Endodermal cell (in vitro differentiated cells): ENCODE data around the gene OR1F1. TPM values are rescaled to one million over a fixed set of nuclear protein-coding genes. Genes with fewer than 3 reads are reported as not detected.
A peak's percentile ranks its signal among the peaks of the same experiment; 100 is the strongest.

Experiments used
- DNase-seq: peaks from one replicate; pipeline ENCODE4 v3.0.0-alpha.2; 2017
- H3K27ac ChIP-seq: 2 replicates; pipeline ENCODE4 v1.5.1; 2013; ENCODE audit warnings: mild to moderate bottlenecking, low read depth, low read length, moderate library complexity
- H3K27me3 ChIP-seq: 2 replicates; pipeline ENCODE4 v1.6.1; 2013; ENCODE audit warnings: mild to moderate bottlenecking, low read length, moderate library complexity; ENCODE audit not compliant: insufficient read depth, control insufficient read depth, poor library complexity, severe bottlenecking
- H3K36me3 ChIP-seq: 2 replicates; pipeline ENCODE4 v1.7.0; 2013; ENCODE audit warnings: mild to moderate bottlenecking, low read length, moderate library complexity; ENCODE audit not compliant: control insufficient read depth, insufficient read depth
- H3K4me1 ChIP-seq: one replicate; pipeline ENCODE4 v1.7.0; 2013; ENCODE audit warnings: low read length; ENCODE audit not compliant: control insufficient read depth, insufficient read depth
- H3K4me3 ChIP-seq: 2 replicates; pipeline ENCODE4 v1.5.1; 2013; ENCODE audit warnings: mild to moderate bottlenecking, low read length, moderate library complexity
- H3K9ac ChIP-seq: 2 replicates; pipeline ENCODE4 v1.6.1; 2013; ENCODE audit warnings: mild to moderate bottlenecking, low read length, moderate library complexity; ENCODE audit not compliant: poor library complexity, severe bottlenecking; ENCODE audit errors: extremely low read depth
- H3K9me3 ChIP-seq: 2 replicates; pipeline ENCODE4 v1.6.1; 2013; ENCODE audit warnings: mild to moderate bottlenecking, low read length, moderate library complexity; ENCODE audit not compliant: control insufficient read depth
- H3K27ac Mint-ChIP-seq: 2 replicates; pipeline ENCODE4 v1.8.0; 2020; ENCODE audit warnings: mixed read lengths
- H3K27me3 Mint-ChIP-seq: 2 replicates; pipeline ENCODE4 v1.8.0; 2021; ENCODE audit warnings: mild to moderate bottlenecking, mixed read lengths; ENCODE audit not compliant: insufficient read depth
- H3K36me3 Mint-ChIP-seq: 2 replicates; pipeline ENCODE4 v1.8.0; 2020; ENCODE audit warnings: low read depth, mixed read lengths
- H3K4me1 Mint-ChIP-seq: 2 replicates; pipeline ENCODE4 v1.8.0; 2020; ENCODE audit warnings: mixed read lengths
- H3K4me3 Mint-ChIP-seq: 2 replicates; pipeline ENCODE4 v1.8.0; 2020; ENCODE audit warnings: mild to moderate bottlenecking, moderate library complexity, mixed read lengths
- H3K9me3 Mint-ChIP-seq: 2 replicates; pipeline ENCODE4 v1.8.0; 2020; ENCODE audit warnings: mild to moderate bottlenecking, mixed read lengths
- CTCF ChIP-seq: fragments of 200-600 bp; sonication (generic); conservative IDR thresholded peaks from 2 replicates; pipeline ENCODE4 v1.5.0; 2021; ENCODE audit warnings: antibody characterized with exemption, mild to moderate bottlenecking
- WGBS, 2 experiments: methylation state at CpG; one replicate each; pipeline versions ENCODE4 v1.1.5 to v1.1.7; 2013; ENCODE audit warnings: missing lambda C conversion rate in 2 of 2, mixed read lengths in 1 of 2; ENCODE audit not compliant: insufficient coverage in 1 of 2, insufficient read length in 1 of 2; 5-methylcytosine and 5-hydroxymethylcytosine counted together
- total RNA-seq, 2 donors: library from RNA; stranded (reverse); fragmentation: NEBNext Ultra II Directional in 1 of 2; extraction: Animal tissue kit (Norgen Biotek cat#: 25700) in 1 of 2; gene quantifications; 2 replicates in 1 of 2; 3 replicates in 1 of 2; pipeline ENCODE4 v1.2.1, GENCODE V29; 2021

OR1F1 gene
- total RNA-seq, 2 donors from 2014 or later: 0.29 TPM; not detected in 1

- peaks cover 12% of the 10 kb centered on the region for H3K9me3 ChIP-seq
- no peaks in the 10 kb centered on the region for H3K4me1 ChIP-seq
- peak; percentile 63 for DNase-seq
- no peak for TF ChIP-seq CTCF
- H3K27ac ChIP-seq: no peak overlapping the region
- 91 to 94% methylated on average over 22 to 29 of the region's 29 CpGs for WGBS, 2 experiments
- H3K4me1 Mint-ChIP-seq: peaks cover 5% of the 10 kb centered on the region
- peaks cover 8% of the 10 kb centered on the region for H3K27me3 Mint-ChIP-seq
- H3K36me3 Mint-ChIP-seq: peaks cover 24% of the 10 kb centered on the region
- no peak overlapping the region for H3K4me3 ChIP-seq
- H3K9ac ChIP-seq: no peak overlapping the region
- H3K4me3 Mint-ChIP-seq: peak overlapping the region; percentile 50
- H3K36me3 ChIP-seq: peaks cover 28% of the 10 kb centered on the region
- no peak overlapping the region for H3K27ac Mint-ChIP-seq
- H3K9me3 Mint-ChIP-seq: peaks cover 22% of the 10 kb centered on the region
- H3K27me3 ChIP-seq: peaks cover 1% of the 10 kb centered on the region
These were observed 48.1 kb downstream of the OR1F1 start for GRCh38 chr16:3235856-3236669.

- H3K27me3 Mint-ChIP-seq: peaks cover 28% of the 10 kb centered on the region
- H3K27me3 ChIP-seq: peaks cover 6% of the 10 kb centered on the region
- TF ChIP-seq CTCF: no peak
- no peak overlapping the region for H3K27ac Mint-ChIP-seq
- no peaks in the 10 kb centered on the region for H3K36me3 Mint-ChIP-seq
- H3K4me3 ChIP-seq: no peak overlapping the region
- peaks cover 10% of the 10 kb centered on the region for H3K9me3 Mint-ChIP-seq
- WGBS, 2 experiments: 70 to 79% methylated on average over 2 to 5 of the region's 5 CpGs
- no peak overlapping the region for H3K4me3 Mint-ChIP-seq
- DNase-seq: no peak
- no peaks in the 10 kb centered on the region for H3K36me3 ChIP-seq
- no peaks in the 10 kb centered on the region for H3K9me3 ChIP-seq
- H3K9ac ChIP-seq: no peak overlapping the region
- H3K27ac ChIP-seq: no peak overlapping the region
- H3K4me1 ChIP-seq: no peaks in the 10 kb centered on the region
- H3K4me1 Mint-ChIP-seq: no peaks in the 10 kb centered on the region
These were observed 53.8 kb downstream of the OR1F1 start for GRCh38 chr16:3241761-3242160.

- Mint-ChIP-seq H3K9me3 (peaks cover 3% of the 10 kb centered on the region), H3K36me3 (no peaks in the 10 kb centered on the region), H3K4me3 (no peak overlapping the region), H3K27me3 (peaks cover 32% of the 10 kb centered on the region), H3K4me1 (no peaks in the 10 kb centered on the region), H3K27ac (no peak overlapping the region)
- H3K27ac ChIP-seq: no peak overlapping the region
- no peak overlapping the region for H3K9ac ChIP-seq
- no peak for TF ChIP-seq CTCF
- H3K9me3 ChIP-seq: no peaks in the 10 kb centered on the region
- 75 to 77% methylated on average over 10 to 11 of the region's 11 CpGs for WGBS, 2 experiments
- no peak overlapping the region for H3K4me3 ChIP-seq
- H3K4me1 ChIP-seq: no peaks in the 10 kb centered on the region
- peaks cover 6% of the 10 kb centered on the region for H3K27me3 ChIP-seq
- no peaks in the 10 kb centered on the region for H3K36me3 ChIP-seq
- no peak for DNase-seq
These were observed 54.7 kb downstream of the OR1F1 start for GRCh38 chr16:3242709-3243108.
